NCI-H1048 (cell line): ENCODE measurements around the gene UPK2.

Experiments
- DNase-seq: peaks from one replicate; lab custom pipeline; 2025; lab: John Stamatoyannopoulos, UW

UPK2 gene

DNA sequence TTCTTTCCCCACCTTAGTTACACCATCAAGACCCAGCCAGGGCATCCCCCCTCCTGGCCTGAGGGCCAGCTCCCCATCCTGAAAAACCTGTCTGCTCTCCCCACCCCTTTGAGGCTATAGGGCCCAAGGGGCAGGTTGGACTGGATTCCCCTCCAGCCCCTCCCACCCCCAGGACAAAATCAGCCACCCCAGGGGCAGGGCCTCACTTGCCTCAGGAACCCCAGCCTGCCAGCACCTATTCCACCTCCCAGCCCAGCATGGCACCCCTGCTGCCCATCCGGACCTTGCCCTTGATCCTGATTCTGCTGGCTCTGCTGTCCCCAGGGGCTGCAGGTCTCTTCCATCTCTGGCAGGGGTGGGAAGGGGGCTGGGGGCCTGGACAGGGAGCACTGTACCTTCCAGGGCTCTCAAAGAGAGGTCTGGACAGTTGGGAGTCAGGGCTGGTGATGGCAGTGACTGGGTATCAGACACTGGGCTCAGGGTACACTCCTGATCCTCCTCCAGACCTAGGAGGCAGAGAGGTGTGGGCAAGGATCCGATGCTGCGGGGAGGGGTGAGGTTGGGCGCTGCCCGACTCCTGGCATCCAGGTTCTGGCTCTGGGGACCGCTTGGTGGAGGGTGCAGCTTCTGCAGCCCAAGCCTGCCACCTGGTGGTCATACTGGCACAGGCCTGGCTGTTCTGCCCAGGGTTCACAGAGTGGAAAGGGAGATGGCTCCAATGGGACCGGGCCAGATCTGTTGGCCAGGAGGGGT lies at the start of gene UPK2:
Gene UPK2, plus strand, starts transcription at position 205 of the 753 bp plus-strand sequence. Its CDS starts 53 bp downstream, at position 258.
- DNase-seq = peak; percentile 69

DNA sequence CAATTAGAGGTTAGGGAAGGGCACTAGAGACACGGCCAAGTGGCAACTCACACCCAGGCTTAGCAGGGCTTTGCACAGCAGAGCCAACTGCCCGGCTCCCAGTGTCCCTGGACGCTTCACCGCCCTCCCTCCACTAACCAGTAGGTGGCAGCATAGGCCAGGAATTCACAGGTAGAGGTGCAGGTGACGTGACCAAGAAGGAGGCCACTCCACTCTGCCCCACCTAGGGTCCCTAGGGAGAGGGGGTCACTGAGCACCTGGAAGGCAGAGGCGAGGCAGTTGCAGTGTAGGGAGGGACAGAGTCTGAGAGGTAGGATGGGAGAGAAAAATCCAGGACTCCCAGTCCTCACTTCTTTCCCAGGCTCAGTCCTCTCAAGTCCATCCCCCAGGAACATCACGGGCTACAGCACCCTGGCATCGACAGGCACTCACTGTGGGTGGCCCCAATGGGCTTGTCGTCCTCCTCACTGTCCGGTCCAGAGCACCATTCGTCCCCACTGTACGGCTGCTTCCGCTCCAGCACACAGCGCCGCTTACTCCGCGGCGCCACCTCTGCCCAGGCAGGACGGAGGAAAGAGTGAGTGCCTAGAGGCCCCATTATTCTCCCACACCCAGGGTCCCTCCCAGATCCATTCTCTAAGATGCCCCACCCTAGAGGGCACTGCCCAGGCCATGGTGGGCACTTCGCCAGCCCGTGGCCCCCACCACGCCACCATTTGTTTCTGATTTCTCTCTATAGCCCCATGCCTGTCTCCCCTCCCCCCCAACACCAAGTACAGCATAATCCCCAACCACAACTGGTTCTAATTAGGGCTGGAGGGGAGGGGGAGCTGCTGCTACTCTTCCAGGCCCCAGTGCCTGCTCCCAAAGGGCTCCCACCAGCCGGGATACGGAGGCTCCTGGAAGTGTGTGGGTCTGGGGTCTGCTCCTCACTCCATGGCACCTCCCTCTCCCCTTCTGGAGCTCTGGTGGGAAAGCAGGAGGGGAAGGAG lies 48.8 kb upstream of the UPK2 start:
- peak; percentile 21 for DNase-seq

DNA sequence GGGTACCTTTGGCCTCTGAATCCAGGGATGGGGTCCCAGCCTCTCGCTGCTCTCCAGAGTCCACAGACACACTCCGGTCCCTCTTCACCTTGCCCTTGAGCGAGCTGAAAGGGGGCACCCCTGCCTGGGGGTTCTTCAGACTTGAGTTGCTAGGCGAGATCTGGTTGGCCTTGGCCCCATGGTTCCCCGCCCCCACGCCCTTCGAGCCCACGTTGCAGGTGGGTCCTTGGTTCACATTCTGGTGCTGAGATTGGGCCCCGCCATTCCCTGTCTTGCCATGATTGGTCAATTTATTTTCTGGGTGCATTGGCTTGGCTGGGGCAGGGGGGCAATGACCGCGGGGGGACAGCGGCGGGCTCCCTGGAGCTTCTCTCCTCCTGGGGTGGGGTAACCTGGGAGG lies 47.8 kb upstream of the UPK2 start:
- no peak for DNase-seq

DNA sequence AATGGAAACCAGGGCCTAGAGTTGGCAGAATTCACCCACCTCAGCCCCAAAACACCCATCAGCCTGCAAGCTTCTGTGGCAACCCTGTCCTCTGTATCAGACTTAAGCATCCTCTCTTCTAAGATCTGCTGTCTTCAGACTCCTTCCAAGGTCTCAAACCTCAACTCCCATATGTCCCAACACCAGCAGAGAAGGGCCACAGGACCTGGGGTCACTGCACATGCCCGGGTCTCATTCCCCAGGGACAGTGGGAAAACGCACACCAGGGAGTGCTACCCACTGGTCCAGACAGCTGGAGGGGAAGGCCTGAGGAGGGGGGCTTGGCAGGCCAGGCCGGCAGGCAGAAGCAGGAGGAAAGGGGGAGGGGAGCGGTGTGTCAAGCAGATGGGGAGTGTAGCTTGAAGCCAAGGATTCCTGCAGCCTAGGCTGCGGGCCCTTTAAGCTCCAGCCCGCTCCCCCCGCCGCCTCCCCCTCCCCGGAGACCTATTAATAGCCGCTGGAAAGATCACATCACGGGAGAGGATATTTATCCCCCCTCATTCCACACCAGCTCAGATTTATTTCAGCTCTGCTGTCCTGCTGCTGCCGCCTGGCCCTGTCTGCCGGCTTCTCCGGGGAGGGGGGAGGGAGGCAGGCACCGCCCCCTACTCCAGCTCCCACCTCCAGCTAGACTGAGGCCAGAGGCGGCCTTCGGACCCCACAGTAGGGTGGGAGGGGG lies 47.0 kb upstream of the UPK2 start:
- no peak for DNase-seq

DNA sequence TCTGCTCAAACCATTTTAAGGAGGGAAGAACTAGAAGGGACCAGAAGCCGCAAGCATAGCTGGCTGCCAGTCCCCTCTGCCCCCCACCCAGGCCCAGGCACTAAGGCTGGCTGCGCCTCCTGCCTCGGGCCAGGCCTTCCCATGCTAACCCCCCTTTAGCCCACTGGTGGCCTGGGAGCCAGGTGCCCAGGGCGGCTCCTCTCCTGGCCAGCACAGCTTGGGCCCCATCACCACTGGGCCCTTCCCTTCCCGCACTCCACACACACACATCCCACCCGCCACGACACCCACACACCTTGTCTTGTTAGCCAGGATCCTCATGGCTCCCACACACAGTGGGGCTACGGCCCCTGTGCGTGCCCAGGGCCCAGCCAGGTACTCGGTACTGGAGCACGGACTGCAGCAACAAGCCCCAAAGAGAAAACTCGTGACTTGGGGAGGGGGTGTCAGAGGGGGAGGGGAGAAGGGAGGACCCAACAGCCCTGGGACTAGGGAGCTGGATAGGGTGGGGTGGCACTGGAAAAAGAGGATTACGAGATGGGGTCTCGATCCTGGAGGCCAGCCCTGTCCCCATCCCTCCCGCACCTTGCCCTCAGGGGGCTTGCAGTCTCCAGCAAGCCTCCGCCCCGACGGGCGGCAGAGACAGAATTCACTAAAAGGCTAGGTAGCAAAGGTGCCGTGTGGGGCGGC lies 46.3 kb upstream of the UPK2 start:
- no peak for DNase-seq

DNA sequence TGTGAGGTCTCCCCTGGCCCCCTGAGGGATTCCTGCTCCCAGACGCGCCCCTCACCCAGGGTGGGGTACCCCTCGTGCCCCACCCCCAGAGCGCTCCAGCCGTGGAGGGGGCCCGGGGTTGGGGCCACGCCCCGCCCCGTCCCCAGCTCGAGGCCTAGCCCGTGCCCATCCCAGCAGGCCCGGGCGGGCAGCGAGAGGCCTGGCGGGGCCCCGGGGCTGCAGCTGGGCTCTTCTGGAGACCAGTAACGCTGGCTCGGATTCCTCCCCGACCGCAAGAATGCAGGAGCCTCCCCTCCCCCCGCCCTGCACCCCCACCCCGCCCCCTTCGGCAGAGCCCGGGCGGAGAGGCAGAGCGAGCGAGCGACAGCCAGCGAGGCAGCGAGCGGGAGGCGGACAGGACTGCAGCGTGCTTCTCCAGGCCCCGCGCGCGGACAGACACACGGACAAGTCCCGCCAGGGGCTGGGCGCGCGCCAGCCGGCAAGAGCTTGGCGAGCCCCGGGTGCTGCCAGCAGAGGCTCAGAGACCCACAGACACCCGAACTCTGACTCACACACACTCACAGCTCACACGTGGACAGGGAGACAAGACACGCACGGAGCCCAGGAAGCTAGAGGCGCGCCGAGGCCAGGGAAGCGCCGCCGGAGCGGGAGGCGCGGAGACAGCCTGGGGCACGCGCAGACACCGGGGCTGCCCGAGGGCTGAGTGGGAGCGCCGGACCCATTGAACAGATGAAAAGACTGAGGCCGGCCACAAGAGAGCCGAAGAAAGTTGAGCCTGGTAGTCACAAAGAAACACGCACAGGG lies 45.6 kb upstream of the UPK2 start:
- peak; percentile 44 for DNase-seq

DNA sequence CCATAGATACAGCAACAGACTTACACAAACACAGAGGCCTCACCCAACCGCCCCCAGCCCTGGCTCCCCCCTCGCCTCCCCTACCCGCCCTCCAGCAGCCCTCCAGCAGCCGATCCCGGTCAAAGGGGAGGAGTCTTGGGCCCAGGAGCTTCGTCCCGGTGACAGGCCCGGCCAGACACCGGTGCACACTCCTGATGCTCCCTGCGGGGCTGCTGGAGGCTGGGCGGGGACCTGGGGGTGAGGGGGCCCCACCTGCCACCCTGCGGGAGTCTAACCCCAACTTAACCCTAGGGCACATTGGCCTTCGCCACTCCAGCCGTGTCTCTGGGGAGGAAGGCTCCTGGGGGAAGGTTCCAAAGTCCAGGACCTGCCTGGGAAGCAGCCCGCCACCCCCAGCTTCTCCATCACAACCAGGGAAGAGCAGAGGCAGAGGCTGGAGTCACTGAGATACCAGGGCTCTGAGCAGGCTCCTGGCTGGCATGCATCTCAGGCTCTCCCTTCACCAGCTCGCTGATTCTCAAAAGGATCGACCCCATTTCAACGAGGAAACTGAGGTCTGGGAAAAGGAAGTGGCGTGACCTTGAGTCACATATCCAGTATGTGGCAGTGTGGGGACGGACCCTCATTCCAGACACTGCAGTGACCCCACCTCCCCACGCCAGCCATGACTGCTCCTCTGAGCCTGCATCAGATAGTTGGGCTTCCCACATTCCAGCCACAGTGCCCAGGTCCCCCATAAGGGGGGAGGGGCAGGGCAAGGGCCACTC lies 44.8 kb upstream of the UPK2 start:
- no peak for DNase-seq

DNA sequence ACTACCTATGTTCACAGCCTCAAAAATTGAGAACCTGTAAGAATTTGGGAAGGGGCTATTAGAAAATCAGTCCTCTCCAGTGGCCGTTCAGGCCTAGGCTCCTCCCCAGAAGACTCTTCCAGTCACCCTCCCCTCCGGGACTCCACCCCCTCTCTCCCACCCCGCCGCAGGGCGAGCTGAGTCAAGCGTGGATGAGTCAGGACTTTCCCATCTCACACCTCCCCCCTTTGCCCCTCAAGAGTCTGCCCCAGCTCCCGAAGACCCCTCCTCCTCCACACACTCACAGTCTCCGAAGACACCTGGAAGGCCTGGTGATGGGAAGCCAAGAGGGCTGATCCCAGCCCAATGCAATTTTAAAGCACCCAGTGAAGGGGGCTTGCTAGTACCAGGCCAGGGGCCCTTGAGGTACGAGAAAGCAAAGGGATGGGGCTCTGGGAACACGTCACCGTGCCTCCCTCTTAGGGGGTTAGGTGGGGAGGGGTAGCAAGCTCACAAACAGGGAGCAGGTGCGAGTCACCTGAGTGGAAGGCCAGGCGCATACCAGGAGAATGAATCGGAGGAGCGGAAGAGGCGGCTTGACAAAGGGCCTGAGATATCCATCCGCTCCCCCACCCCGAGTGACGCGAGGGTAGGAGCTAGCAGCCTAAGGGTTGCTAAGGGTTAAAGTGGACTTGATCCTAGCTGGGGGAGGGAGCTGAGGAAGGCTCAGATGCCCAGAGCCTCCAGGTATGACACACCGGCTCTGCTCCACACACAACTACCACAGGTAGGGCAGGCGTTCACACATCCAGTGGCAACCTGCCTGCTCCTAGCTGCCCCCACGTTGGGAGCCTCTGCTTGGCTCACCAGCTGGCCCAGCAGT lies 44.0 kb upstream of the UPK2 start:
- DNase-seq = no peak

DNA sequence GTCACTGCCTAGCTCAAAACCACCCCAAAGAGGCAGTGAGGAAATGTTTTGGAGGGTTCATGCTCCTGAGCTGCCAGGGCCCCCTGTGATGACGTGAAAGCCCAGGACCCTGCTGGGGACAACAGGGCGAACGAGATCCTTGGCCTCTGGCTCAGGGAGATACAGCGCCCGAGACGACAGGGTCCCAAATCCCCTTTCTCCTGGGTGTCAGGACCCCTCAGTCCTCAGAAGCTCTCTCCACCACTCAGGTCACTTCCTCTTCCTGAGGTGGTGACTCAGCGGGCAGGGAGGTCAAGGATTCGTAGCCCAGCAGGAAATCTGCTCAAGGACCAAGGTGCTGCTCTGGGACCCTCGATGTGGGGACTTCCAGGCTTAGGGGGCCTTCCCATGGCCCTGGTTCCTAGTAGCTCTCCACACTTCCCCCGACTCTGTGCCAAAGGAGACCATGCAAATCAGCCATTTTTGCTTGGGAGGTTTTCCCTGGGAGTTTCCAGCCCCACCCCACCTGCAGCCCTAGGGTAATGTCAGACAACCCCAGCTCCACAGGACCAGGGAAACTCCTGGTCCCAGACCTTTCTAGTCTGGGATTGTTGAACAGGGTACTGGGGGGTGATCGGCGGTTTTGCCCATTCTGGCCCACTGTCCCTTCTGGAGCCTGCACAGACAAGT lies 43.2 kb upstream of the UPK2 start:
- DNase-seq = no peak

DNA sequence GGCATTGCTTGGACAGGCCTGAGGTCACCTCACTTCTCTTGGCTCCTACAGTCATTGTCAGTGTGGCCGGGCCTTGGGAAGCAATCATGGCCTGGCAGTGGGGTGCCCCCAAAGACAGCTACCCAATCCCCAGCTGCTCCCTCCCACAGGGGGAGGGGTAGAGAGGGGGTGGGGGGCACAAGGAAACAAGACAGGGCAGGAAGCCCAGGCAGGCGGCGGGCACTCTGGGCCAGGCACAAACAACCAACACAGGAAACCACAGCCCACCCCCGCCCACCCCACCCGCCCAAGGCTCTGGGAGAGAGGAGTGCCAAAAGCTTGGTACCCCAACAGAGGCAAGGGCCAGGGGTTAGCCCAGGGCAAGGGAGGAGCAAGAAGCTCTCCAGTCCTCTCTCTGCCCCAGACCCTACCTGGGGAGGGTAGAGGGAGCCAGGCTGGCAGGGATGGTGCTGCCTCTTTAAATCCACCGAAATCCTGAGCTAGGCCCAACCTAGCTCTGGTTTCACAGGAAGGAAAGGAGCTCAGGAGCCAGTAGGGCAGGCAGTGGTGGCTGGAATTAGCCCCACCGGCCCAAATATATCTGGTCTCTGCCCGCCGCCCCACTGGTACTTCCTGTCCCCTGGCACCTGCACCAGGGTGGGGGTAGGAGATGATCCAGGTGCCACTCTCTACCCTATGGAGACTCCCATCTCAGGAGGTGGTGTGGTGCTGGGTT lies 42.5 kb upstream of the UPK2 start:
- no peak for DNase-seq

DNA sequence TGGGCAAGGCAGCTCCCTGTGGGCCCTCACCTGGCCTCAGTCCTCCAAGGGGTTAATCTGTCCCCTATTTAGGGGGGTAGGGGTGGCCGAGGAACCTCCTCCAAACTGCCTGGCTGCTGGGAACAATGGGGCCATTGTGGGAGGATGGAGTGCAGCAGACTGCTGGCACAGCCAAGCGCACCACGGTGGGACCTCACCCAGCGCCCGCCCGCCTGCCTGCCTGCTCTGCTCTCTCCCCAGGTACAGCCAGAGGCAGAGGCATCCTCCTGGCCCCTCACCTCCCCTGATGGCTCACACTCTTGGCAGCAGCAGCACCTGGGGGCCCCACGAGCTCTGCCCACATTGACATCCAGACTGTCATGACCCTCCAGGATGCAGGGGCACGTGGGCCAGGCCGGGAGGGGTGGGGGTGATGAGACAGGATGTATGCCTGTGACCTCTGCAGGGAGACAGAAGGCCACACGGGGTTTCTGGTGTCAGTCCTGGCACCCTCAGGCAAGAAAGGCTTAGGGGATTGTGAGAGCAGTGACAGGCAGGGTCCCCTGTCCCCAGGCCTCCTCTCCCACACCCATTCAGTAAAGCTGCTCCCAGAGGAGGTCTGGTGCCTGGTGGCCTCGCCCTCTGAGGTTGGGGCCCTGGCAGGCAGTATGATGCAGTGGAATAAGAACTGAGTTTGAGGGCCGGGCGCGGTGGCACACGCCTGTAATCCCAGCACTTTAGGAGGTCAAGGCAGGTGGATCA lies 41.8 kb upstream of the UPK2 start:
- peak; percentile 55 for DNase-seq

DNA sequence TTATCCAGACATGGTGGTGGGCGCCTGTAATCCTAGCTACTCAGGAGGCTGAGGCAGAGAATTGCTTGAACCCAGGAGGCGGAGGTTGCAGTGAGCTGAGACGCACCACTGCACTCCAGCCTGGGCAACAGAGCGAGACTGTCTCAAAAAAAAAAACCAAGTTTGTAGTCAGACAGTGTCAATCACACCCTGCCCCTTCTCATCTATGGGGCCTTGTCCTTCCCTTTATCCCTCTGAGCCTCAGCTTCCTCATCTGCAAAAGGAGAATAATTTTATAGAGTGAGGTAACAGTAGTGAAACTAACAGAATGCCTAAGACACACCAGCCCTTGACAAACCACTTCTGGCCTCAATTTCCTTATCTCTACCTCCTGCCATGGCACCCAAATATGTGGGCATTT lies 41.1 kb upstream of the UPK2 start:
- DNase-seq = no peak

DNA sequence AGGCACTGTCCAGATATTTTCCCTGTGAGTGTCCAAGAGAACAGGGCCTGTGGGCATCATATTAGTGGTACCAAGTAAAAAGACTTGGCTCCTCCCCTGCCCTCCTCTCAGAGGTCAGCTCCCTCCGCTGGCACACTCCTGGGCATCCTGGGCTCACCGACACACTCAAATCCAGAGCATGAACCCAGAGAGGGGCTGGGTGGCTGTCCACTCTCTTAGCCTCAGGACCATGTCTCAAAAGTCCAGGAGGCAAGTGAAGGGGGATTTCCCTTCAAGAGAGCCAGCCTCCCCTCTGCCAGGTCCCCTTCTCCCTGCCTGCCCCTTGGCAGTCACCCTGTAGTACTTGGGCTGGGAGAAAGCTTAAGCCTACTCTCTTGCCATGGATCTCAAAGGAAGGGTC lies 40.7 kb upstream of the UPK2 start:
- no peak for DNase-seq

DNA sequence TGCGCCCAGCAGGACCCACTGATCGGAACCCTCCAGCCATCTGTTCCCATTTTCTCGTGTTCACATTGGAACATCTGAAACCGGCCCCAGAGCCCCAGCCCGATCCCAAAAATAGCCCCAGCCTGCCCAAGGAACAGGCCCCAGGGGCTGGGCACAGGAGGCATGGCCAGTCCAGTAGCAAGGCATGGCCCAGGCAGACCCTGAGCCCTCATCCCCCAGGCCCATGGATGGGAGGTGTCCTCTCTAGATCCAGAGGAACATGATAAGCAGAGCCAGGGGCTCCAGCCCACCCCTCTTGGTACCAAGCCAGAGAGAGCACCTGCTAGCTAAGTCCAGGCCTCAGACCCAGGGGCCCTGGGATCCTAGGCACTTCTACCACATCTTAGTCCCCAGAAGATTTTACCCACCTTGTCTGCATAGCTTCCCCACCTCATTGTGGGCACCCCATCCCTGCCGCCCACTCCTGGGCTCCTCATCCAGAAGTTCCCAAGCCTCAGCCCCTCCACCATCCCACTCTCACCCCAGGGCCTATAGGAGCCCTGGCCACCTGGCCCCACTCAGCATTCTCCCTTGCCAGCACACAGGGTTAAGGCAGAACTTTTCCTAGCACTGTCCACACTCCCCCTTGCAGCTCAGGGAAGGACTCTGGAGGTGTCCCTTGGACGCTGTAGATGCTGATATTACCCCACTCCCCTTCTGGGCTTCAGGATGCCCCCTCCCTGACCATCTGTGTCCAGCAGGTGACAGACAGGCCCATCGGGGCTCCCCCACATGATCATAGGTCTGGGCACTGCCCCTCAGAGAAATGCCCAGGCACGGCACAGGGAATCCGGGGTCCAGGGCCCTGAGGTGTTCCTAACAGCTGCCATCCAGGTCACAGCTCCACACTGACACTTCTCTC lies 39.9 kb upstream of the UPK2 start:
- no peak for DNase-seq

DNA sequence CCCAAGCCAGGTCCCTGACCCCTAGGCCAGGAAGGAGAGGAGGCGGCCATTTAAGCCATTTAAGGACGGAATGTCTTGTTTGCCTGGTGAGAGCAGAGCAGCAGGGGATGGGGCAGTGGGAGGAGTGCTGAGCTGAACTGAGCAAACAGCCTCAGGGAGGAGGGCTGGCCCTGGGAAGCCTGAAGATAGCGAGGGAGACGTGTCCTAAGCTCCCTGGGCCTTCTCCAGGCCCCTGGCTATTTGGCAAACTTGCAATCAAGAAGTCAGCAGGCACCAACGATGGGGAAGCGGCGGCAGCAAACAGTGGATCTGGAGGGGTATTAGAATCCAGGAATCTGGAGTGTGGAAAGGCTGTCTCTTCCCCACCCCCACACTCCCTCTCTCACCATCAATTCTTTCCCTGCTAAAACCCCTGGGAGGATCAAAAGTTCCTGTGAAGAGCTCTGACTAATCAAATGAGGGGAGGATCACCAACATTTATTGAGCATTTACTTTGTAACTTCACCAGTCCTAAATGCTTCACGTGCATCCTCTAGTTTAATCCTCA lies 39.2 kb upstream of the UPK2 start:
- DNase-seq = no peak
